Fibroblast of pulmonary artery (primary cell): ENCODE data around the gene THTPA.

Experiments used
- DNase-seq: peaks from one replicate; pipeline ENCODE4 v3.0.0-alpha.2; 2010; ENCODE audit warnings: low read depth
- H3K4me3 ChIP-seq: replicated peaks from 2 replicates; pipeline ENCODE4 v1.5.1; 2011; ENCODE audit warnings: low read depth, mild to moderate bottlenecking, control low read depth, low read length, moderate library complexity
- TF ChIP-seq, protein P1 (sequence below): IDR thresholded peaks from 2 replicates; pipeline ENCODE4 v1.5.1; 2011; ENCODE audit warnings: mild to moderate bottlenecking, control low read depth, low read length, inconsistent platforms; ENCODE audit errors: missing control alignments

THTPA gene

DNA sequence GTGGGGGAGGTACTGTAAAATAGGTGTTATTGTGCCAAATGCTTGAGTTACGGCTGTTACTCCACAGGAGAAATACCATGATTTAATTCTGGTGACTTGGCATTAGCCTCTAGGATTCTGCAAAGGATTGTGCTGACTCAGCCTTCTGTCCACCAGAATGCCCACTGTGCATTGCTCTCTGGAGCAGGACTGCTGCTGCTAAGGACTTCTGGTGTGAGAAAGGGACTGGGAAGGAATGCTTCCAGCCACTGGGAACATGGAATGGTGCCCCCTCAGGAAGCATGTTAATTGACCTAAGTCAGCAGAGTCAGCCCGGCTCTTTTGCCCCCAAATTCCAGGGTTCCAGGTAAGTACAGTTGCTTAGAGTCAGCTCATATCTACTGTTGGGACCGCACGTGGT lies 37.4 kb upstream of the THTPA start:
- no peak for DNase-seq
- TF ChIP-seq, protein P1, sequence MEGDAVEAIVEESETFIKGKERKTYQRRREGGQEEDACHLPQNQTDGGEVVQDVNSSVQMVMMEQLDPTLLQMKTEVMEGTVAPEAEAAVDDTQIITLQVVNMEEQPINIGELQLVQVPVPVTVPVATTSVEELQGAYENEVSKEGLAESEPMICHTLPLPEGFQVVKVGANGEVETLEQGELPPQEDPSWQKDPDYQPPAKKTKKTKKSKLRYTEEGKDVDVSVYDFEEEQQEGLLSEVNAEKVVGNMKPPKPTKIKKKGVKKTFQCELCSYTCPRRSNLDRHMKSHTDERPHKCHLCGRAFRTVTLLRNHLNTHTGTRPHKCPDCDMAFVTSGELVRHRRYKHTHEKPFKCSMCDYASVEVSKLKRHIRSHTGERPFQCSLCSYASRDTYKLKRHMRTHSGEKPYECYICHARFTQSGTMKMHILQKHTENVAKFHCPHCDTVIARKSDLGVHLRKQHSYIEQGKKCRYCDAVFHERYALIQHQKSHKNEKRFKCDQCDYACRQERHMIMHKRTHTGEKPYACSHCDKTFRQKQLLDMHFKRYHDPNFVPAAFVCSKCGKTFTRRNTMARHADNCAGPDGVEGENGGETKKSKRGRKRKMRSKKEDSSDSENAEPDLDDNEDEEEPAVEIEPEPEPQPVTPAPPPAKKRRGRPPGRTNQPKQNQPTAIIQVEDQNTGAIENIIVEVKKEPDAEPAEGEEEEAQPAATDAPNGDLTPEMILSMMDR: no peak
- H3K4me3 ChIP-seq: no peak overlapping the region

DNA sequence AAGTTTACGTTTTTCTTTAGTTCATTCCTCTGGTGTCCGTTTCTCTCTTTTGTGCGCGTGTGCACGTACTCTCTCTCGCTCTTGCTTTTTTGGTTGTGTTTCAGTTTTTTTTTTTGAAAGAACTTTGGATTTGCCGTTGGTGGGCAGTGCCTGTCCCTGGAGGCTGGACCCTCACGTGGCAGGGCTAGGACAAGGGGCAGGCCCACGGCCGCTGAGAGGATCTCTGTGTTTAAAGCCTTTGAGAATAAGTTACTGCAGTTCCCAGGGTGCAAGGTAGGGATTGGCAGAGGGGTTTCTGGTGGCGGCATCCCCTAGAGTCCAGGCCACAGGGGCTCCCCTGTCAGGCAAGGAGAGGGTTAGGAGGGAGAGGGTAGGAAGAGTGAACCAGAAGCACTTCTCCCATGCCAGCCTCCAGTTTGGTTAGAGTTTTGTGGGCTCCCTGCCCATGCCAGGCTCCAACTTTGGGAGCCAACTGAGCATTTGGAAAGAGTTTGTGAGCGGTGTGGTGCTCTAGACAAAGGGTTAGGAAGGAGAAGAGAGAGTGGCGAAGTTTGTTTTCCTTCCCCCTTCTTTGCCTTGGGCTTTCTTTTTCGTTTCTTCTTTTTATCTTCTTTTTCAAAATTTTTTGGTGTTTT lies 35.1 kb upstream of the THTPA start:
- H3K4me3 ChIP-seq: no peak overlapping the region
- no peak for DNase-seq
- TF ChIP-seq, protein P1: no peak

DNA sequence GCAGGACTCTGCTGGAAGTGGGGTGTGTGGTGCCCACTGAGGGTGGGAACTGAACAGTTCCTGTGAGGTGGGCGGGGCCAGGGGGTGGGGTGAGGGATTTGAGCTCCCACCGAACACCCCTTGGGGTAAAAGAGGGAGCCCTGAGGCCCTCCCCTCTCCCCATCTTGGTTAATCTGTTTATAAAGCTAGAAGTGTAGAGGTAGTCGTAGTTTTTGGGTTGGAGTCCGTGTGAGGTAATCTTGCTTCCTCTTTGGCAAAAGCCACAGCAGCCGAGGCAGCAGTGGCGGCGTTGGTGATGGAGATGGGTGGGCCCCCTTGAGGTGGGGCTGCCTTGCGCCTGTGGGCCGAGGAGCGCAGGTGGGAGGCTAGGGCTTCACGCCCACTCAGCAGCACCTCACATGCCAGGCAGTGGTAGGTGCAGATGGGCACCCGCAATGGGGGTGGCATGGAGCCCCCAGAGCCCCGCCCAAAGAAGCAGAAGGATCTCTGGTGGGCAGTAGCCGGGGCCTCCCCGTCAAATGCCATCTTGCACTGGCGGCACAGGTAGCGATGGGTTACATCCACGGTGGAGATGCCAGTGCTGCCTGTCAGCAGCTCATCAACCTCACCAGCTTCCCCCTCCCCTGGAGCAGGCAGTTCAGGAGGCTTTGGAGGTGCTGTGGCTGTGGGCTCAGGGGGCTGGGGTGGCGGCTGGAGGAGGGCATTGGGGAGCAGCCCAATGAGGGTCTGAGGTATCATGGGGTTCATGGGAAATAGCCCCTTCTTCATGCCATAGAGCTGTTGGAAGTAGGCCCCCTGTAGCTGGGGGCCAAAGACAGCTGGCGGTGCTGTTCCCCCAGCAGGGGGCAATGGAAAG lies 34.1 kb upstream of the THTPA start:
- DNase-seq: no peak
- no peak overlapping the region for H3K4me3 ChIP-seq
- TF ChIP-seq, protein P1: no peak

DNA sequence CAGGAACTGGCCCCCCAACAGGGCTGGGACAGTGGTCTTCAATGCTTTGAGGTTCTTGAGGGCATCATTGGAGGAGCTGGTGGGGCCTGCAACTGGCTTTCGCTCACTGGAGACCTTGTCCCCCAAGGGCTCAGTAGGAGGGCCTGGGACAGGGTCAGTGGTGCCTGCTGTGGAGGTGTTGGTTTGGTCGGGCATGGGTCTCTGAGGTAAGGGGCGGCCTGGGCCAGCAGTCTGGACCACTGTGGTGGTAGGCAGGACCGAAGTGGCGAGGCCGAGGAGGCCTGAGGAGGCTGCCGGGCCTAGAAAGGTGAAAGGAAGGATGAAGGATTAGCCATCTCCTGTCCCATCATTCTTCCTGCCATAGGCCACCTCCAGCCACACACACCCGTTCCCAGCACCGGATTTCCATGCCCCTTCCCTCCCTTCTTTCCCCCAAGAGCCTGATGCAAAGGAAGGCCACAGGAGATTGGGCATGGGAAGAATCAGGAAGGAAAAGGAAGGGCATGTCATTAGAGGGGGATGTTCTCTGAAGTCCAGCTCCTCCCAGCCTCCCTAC lies 33.4 kb upstream of the THTPA start:
- DNase-seq: no peak
- H3K4me3 ChIP-seq: no peak overlapping the region
- TF ChIP-seq, protein P1: no peak

DNA sequence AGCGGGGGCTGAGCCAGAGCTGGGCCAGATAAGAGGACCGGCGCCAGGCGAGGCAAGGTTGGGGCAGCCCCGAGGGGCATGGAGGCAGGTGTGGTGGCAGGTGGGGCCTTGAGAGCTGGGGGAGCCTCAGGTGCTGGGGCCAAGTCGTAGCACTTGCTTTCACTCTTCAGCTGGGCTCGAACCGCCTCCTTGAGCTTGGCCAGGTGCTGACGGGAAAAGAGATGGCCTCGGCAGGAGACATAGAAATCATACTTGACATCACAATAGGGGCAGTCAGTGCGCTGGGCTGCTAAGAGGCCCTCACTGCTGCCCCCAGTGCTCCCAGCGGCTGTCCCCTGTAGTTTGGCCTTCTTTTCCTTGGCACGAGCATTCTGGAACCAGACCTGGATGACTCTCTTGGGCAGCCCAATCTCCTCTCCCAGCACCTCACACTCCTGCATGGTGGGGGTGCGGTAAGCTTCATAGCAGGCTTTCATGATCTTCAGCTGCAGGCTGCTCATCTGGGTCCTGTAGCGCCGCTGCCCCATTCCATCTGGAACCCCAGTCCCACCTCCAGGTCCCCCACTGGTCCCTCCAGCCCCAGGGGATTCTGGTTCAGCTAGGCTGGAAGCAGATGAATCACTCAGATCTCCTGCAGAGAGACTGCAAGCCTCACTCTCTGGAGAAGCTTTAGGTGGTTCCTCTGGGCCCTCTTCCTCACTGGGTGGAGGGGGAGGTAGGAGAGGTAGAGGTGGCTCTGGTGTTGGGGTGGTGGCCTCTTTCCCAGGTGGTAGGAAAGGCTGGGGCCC lies 32.6 kb upstream of the THTPA start:
- TF ChIP-seq, protein P1: no peak
- no peak overlapping the region for H3K4me3 ChIP-seq
- DNase-seq: no peak

DNA sequence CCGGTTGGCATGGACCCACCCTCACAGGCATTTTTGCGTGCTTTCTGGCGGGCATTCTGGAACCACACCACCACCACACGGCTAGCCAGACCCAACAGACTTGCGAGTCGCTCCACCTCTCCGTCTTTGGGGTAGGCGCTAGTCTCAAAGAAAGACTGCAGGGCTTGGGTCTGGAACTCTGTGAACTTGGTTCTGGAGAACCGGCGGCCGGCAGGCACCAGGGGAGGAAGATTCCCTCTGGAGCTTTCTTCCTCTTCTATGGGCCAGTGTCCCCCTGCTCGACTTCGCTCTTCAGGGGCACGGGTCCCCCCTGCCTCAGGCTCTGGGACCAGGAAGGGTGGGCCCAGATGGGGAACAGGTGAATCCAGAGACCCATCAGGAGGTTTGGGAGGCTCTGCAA lies 31.1 kb upstream of the THTPA start:
- H3K4me3 ChIP-seq: no peak overlapping the region
- TF ChIP-seq, protein P1: no peak
- no peak for DNase-seq
